HG03457 (cell line): ENCODE measurements around the gene TRDMT1.

ENCODE experiments used
- ATAC-seq: cut with Tn5 transposase; IDR thresholded peaks from one replicate; pipeline ENCODE4 v1.9.1; 2021; ENCODE audit warnings: moderate number of reproducible peaks; ENCODE audit not compliant: unreplicated experiment

Gene TRDMT1, protein sequence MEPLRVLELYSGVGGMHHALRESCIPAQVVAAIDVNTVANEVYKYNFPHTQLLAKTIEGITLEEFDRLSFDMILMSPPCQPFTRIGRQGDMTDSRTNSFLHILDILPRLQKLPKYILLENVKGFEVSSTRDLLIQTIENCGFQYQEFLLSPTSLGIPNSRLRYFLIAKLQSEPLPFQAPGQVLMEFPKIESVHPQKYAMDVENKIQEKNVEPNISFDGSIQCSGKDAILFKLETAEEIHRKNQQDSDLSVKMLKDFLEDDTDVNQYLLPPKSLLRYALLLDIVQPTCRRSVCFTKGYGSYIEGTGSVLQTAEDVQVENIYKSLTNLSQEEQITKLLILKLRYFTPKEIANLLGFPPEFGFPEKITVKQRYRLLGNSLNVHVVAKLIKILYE

DNA sequence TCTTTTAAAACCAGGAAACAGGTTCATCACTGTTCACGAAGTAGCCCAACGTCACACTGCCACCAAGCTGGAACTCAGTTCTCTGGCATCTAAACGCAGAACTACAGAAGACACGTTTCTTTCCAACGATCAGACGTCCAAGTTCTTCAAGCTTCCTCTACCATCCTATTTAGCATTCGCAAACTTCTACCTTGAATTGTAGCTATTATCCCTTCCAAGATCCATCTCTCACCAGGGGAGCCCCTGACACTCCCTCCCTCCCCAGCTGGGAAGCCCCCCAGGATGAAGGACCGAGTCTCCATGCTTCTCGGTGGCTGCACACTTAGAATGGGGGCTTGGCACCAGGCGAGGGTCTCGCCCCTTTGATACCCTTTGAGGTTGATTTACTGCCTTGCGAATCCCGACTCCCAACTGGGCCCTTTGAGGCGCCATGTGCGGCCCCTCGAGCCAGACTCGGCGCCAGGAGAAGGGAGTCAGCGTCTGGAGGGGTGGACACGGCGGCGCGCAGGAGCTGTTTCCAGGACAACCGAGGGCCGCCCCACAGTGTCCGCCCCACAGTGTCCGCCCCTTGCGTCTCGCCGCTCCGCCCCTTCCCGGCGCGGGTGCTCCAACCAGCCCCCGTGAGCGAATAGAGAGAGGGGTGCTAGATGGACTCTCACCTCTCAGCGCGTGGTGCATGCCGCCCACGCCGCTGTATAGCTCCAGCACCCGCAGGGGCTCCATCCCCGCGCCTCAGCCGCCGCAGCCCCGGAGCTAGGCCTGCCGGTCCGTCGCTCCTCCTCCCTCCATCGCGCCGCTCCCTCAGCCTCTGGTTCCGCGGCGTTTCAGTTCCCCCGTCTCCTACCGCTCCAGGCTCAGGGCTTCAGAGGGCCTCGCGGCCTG is at the start of gene TRDMT1:
Gene TRDMT1, minus strand, starts transcription at position 761 of the 882 bp plus-strand sequence. Its CDS starts 38 bp downstream, at position 723.
- peak; percentile 83 for ATAC-seq

DNA sequence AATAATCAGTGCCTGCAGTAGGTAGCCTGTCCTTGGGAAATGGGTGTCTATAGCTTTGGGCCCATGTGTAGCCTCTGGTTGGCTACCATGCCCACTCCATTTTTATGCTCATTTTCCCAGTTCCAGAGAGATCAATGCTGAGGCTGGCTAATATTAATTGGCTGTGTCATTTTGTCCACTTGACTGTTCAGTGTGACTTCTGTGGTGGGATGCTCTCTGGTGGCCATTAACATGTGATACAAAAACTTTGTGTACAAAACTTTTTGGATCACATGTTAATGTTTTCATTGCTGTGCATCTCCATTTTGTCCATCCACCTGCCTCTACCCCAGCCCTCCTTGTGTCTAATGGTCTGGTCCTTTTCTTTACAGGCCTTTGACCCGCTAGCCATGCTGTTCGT is 49.3 kb upstream of the TRDMT1 start:
- ATAC-seq: no peak

DNA sequence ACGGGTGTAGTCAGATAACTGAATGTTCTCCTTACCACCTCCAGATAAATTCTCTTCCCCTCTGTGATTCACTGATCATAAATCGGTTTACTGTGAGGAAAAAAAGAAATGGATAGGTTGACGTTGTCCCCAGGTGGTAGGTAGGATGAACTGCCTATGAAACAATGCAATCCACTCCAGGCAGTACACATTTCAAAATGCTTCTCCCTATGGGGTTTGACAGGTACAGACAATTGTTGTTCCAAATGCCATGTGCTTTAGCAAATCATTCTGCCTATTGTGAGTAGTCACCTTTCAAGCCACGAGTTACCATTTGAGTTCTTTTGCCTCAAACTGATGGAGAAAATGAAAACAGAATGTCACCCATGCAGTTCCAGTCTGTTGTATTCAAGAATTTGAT is 48.3 kb upstream of the TRDMT1 start:
- ATAC-seq: no peak

DNA sequence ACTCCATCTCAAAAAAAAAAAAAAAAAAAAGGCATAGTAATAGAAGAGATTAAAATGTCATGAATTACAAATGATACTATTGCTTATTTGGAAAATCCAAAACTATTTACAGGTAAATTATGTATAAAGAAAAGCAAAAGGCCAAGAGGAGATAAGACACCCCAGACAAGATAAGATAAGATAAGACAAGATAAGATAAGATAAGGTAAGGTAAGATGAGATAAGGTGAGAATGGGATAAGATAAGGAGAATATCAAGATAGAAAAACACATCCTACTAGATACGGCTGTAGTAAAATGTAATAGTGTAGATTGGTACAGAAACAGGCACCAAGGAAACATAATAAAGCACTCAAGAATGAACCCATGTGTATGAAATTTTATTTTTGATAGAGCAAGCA is 47.5 kb upstream of the TRDMT1 start:
- ATAC-seq: no peak

DNA sequence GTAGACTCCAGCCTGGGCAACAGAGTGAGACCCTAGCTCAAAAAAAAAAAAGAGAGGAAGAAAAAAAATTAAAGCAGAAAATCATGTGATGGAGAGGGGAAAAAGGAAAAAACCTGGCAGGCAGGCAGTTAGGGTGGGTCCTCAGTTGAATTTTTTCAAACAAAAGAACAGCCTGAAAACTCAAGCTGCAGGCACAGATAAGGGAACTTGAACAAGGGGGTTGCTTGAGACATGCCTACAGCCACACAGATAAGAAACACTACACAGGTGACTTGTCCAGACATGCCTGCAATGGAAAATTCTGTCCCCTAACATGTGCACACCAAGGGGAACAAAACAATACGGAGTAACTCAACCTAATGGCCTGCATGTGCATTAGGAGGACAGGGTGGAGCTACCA is 45.7 kb upstream of the TRDMT1 start:
- no peak for ATAC-seq

DNA sequence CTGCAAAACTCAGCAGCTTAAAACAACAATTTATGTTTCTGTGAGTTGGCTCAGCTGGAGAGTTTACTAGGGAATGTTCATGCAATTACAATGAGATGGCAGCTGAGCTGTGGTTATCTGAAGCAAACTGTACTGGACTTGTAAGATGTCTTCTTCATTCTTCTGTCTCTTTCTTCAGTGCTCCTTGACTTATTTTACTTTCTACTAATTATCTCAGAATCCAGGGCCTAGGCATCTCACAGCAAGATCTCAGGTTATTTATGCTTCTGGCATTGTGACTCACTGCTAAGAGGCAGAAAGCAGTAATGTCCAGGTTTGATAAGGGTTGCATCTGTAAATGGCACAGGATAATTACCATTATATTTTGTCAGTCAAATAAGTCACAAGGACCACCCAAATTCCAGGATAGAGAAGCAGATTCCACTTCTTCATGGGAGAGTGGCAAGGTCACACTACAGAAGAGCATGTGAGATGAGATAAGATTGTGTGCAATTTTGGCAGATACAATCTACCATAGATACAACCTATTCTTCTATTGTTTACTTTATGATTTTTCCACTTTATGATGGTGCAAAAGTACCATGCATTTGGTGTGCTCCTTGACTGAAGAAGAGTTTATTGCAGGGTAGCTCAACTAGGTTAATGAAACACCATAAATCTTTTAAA is 43.4 kb upstream of the TRDMT1 start:
- no peak for ATAC-seq

DNA sequence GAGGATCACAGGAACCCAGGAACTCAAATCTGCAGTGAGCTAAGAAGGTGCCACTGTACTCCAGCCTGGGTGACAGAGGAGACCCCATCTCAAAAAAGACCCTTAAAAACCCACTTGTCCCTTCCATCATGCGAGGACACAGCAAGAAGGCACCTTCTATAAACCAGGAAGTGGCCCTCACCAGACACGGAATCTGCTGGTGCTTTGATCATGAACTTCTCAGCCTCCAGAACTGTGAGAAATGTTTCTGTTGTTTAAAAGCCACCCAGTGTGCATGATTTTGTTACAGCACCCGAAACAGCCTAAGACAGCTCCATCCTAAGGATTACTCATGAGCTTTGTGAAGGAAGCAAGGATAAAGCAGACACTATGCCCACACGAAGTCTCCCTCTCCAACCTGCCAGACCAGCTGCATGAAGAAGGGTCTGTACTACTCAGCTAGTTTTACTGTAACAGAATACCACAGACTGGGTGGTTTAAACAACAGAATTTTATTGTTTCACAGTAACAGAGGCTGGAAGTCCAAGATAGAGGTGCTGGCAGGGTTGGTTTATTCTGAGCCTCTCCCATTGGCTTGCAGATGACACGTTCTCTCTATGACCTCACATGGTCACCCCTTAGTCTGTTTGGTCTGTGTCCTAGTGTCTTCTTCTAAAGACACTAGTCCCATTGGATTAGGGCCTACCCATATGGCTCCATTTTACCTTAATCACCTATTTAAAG is 40.3 kb upstream of the TRDMT1 start:
- ATAC-seq: no peak

DNA sequence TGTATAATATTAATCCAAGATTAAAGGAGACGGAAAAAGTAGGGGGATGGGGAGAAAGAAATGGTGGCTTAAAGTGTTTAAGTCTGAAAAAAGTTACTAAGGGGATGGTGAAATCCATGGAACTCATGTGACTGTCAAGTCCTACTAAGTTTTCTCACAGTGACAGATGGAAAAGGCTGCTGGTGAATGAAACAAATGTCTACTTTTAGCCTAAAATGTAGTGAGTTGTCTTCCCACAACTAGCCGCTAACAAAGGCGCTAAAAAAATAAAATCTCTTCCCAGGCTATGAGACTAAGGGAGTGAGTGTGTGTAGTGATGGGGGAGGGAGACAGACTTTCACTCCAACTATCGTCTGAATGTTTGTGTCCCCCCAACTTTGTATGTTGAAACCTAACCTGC is 39.1 kb upstream of the TRDMT1 start:
- ATAC-seq: no peak

DNA sequence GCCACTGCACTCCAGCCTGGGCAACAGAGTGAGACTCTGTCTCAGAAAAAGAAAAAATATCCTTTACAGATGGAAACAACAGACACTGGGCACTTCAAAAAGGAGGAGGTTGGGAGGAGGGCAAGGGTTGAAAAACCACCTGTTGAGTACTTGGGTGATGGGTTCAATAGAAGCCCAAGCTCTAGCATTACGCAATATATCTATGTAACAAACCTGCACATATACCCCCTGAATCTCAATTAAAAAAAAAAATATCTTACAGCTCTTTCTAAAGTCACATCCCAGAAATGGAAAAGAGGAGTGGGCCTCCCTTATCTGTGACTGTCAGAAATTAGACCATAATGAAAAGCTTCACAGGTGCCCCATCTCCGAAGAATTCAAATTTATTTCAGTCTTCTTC is 38.6 kb upstream of the TRDMT1 start:
- no peak for ATAC-seq

DNA sequence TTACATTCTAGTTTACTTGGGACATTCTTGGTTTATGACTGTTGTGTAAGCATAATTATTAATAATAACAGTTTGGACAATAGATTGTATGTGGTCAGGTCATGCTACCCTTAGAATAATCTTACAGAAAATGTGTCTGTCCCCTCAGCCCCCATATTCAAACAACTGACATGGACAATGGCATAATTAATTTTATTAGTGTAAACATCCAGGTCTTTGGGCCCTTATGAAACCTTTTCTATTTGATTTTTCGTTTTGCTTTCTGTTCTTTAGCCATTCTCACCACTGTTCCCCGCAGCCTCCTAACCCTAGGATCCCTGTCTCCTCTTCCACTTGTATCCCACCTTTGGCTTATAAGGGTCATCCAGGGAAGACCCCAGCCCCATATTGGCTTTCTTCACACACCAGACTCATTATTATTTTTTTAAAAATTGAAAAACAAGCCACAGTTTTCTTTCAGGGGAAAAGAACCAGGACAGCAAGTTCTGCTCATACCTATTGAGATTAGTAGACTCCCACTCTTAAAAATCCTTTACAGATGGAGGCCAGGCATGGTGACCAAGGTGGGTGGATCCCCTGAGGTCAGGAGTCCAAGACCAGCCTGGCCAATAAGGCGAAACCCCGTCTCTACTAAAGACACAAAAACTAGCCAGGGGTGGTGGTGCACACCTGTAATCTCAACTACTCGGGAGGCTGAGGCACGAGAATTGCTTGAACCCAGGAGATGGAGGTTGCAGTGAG is 38.0 kb upstream of the TRDMT1 start:
- ATAC-seq: no peak

DNA sequence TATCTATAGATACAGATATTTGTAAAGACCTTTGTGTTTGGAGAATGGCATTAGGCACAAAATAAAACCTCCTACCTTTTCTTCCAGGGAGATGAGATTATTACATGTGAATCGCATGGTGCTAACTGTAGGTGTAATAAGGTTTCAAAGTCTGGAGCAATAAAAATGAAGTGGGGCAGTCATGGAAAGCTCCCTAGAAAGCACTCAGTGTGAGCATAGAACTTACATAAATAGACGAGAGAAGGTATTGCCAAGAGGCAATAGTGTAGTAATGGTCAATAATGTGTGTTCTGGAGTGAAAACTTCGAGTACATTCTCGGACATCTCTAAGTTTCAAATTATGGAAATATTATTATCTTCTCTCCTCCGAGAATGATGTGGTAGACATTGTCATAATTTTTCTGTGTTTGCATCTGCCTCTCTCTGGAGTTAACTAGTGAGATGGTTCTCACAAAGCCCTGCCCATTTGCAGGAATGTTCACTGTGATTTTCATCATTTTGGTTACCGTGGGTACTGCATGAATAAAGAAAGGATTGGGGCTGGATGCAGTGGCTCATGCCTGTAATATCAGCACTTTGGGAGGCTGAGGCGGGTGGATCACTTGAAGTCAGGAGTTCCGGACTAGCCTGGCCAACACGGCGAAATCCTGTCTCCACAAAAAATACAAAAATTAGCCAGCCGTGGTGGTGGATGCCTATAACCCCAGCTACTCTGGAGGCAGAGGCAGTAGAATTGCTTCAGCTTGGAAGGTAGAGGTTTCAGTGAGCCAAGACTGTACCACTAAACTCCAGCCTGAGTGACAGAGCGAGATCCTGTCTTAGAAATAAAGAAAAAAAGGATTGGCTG is 37.2 kb upstream of the TRDMT1 start:
- ATAC-seq: no peak

DNA sequence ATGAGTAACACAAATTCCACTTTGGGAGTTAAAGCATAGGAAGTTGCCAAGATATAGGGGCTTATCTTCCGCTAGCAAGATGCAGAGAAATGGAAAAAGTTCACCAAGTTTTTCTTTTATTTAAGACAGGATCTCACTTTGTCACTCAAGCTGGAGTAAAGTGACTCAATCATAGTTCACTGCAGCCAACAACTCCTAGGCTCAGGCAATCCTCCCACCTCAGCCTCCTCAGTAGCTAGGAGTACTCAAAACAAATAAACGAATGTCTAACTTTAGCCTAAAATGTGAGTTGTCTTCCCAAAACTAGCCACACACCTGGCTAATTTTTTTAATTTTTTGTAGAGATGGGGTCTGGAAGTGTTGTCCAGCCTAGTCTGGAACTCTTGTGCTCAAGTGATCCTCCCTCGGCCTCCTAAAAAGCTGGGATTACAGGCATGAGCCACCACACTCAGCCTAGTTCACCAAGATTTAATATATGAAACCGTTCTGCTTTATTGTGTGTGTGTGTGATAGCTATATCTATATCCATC is 36.5 kb upstream of the TRDMT1 start:
- no peak for ATAC-seq

DNA sequence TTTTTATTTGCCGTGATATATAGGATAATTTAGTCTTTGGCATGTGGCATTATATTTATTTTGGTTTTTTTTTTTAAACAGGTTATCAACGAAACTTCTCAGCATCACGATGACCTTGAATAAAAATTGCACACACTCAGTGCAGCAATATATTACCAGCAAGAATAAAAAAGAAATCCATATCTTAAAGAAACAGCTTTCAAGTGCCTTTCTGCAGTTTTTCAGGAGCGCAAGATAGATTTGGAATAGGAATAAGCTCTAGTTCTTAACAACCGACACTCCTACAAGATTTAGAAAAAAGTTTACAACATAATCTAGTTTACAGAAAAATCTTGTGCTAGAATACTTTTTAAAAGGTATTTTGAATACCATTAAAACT is 35.7 kb upstream of the TRDMT1 start:
- no peak for ATAC-seq

DNA sequence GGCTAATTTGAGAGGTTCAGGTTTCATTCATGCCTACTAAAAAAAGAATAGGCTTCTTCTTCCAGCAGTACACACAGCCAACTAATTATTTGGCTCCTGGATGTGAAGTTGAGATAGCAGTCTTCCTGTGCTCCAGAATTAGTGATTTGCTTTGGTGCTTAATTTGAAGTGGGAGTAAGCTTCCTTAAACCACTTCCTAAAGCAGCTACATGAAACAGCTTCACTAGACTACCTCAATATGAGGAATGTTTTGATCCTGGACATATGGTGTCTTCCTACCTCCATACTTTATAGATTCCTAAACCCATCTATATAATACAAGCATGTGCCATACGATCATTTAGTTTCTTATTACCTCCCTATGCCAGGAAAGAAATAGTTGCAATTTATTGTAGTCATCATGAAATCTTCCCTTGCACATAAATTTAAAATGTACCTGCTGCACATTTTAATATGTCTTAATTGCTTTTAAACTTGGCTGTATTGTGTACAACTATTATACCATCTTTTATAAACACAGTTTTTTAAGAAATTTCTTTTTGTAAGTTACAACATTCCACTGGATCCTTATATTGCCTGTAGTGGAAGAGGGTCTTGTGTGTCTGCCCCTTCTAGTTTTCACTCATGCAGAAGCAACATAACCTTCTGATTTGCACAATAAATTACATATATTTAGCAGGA is 35.1 kb upstream of the TRDMT1 start:
- ATAC-seq: no peak

DNA sequence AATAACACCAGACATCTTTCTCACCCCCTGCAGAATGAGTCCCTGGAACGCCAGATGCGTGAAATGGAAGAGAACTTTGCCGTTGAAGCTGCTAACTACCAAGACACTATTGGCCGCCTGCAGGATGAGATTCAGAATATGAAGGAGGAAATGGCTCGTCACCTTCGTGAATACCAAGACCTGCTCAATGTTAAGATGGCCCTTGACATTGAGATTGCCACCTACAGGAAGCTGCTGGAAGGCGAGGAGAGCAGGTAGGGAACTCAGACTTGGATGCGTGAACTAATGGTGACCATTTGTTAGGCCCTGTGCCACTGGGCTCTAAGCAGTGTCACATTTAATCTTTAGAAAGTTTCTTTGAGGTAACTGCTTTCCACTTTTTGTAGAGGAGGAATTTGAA is 33.7 kb upstream of the TRDMT1 start:
- no peak for ATAC-seq

DNA sequence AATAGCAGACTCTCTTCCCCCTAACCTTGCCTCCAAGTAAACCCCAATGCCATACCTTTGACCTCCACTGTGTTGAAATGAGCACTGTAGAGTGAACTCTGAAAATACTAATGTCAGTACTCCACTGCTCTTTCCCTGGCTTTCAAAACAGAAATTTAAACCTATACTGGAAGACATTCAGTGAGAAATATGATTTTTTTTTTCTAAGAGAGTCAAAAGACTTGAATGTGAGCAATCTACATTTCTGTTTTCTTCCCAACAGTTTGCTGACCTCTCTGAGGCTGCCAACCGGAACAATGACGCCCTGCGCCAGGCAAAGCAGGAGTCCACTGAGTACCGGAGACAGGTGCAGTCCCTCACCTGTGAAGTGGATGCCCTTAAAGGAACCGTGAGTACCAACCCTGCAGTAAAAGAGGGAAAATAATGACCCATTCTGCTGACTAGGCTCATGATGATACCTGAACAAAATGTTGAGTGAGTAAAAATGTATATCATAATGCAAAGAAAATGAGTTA is 33.0 kb upstream of the TRDMT1 start:
- ATAC-seq: no peak

DNA sequence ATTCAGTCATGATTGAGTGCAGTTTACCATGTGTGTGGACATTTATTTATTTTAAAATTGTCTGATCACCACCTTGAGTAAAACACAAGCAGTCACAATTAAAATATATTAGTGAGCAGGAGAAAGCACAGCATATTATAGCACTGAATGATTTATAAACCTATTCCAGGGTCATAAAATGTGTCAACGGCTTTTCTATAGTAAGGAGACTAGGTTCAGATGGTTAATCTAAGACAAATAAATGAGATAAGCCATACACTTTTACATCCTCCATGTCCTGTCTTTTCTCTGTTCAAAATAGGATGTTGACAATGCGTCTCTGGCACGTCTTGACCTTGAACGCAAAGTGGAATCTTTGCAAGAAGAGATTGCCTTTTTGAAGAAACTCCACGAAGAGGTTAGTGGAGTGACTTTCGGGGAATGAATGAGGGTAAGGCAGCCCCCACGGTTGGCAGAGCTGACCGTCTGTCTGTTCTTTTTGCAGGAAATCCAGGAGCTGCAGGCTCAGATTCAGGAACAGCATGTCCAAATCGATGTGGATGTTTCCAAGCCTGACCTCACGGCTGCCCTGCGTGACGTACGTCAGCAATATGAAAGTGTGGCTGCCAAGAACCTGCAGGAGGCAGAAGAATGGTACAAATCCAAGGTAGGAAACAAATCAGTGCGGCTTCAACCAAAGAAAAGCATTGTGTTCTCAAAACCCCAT is 32.0 kb upstream of the TRDMT1 start:
- ATAC-seq: no peak
